Amniotic stem cell (primary cell): Measurements from ENCODE around the gene ADSS2.
A peak's percentile ranks its signal among the peaks of the same experiment; 100 is the strongest.

Experiments used
- DNase-seq: peaks from one replicate; lab custom pipeline; 2025; lab: John Stamatoyannopoulos, UW

ADSS2 gene

GRCh38 chr1:244445320-244446181, 6.2 kb downstream of the ADSS2 start:
- no peak for DNase-seq

- no peak for DNase-seq
These were observed 6.9 kb downstream of the ADSS2 start for GRCh38 chr1:244444854-244445253.

GRCh38 chr1:244442850-244443249, 8.9 kb downstream of the ADSS2 start:
- DNase-seq = no peak

- no peak for DNase-seq
These were observed 12.2 kb downstream of the ADSS2 start for GRCh38 chr1:244439391-244440032.

GRCh38 chr1:244437086-244437468, 14.6 kb downstream of the ADSS2 start:
- DNase-seq = no peak

- DNase-seq = no peak
These were observed 15.2 kb downstream of the ADSS2 start for GRCh38 chr1:244436336-244437085.

- peak; percentile 63 for DNase-seq
These were observed 16.0 kb downstream of the ADSS2 start for GRCh38 chr1:244435562-244436205.

GRCh38 chr1:244431166-244431565, 20.5 kb downstream of the ADSS2 start:
- no peak for DNase-seq

- DNase-seq = no peak
These were observed 21.9 kb downstream of the ADSS2 start for GRCh38 chr1:244429818-244430217.

- DNase-seq = no peak
These were observed 24.1 kb downstream of the ADSS2 start for GRCh38 chr1:244427647-244428046.

- DNase-seq = no peak
These were observed 26.9 kb downstream of the ADSS2 start for GRCh38 chr1:244424649-244425334.

GRCh38 chr1:244422174-244422573, 29.5 kb downstream of the ADSS2 start:
- no peak for DNase-seq

- DNase-seq = no peak
These were observed 32.7 kb downstream of the ADSS2 start for GRCh38 chr1:244419024-244419423.

- peak; percentile 32 for DNase-seq
These were observed 37.2 kb downstream of the ADSS2 start for GRCh38 chr1:244414543-244414942.

- DNase-seq = no peak
These were observed 38.0 kb downstream of the ADSS2 start for GRCh38 chr1:244413736-244414135.

- no peak for DNase-seq
These were observed 39.5 kb downstream of the ADSS2 start for GRCh38 chr1:244412176-244412575.

- no peak for DNase-seq
These were observed 42.0 kb downstream of the ADSS2 start for GRCh38 chr1:244409701-244410100.

- no peak for DNase-seq
These were observed 45.4 kb downstream of the ADSS2 start for GRCh38 chr1:244406337-244406736.

GRCh38 chr1:244405856-244406255, 45.9 kb downstream of the ADSS2 start:
- no peak for DNase-seq

- DNase-seq = no peak
These were observed 48.3 kb downstream of the ADSS2 start for GRCh38 chr1:244403431-244403830.

- no peak for DNase-seq
These were observed 50.7 kb downstream of the ADSS2 start for GRCh38 chr1:244400974-244401373.

GRCh38 chr1:244397131-244397530, 54.6 kb downstream of the ADSS2 start:
- no peak for DNase-seq
